Karpas-422 (cell line): ENCODE data around the gene RCOR1. TPM values are rescaled to one million over a fixed set of nuclear protein-coding genes. Genes with fewer than 3 reads are reported as not detected.
A peak's percentile ranks its signal among the peaks of the same experiment; 100 is the strongest.

Experiments
- DNase-seq: peaks from one replicate; pipeline ENCODE4 v3.0.0-alpha.2; 2015
- H2AFZ ChIP-seq: fragments of 200-600 bp; sonication (generic); 2 replicates; pipeline ENCODE4 v1.6.1; 2014; ENCODE audit warnings: antibody characterized with exemption, low read length, mixed read lengths
- H3K27ac ChIP-seq: fragments of 200-600 bp; sonication (generic); 2 replicates; pipeline ENCODE4 v1.5.1; 2014; ENCODE audit warnings: mild to moderate bottlenecking, low read length, moderate library complexity
- H3K27me3 ChIP-seq: fragments of 200-600 bp; sonication (generic); 2 replicates; pipeline ENCODE4 v1.6.1; 2014; ENCODE audit warnings: low read length, mixed read lengths
- H3K36me3 ChIP-seq: fragments of 200-600 bp; sonication (generic); 2 replicates; pipeline ENCODE4 v1.6.1; 2014; ENCODE audit warnings: low read length, mixed read lengths; ENCODE audit not compliant: insufficient read depth
- H3K4me1 ChIP-seq: fragments of 200-600 bp; sonication (generic); 2 replicates; pipeline ENCODE4 v1.6.1; 2014; ENCODE audit warnings: mild to moderate bottlenecking, low read length, mixed read lengths
- H3K4me2 ChIP-seq: fragments of 200-600 bp; sonication (generic); 2 replicates; pipeline ENCODE4 v1.6.1; 2014; ENCODE audit warnings: low read length, low read depth, mild to moderate bottlenecking; ENCODE audit not compliant: poor library complexity, severe bottlenecking
- H3K4me3 ChIP-seq: fragments of 200-600 bp; sonication (generic); 2 replicates; pipeline ENCODE4 v1.5.1; 2014; ENCODE audit warnings: mild to moderate bottlenecking, antibody characterized with exemption, low read length, mixed read lengths
- H3K79me2 ChIP-seq: fragments of 200-600 bp; sonication (generic); 2 replicates; pipeline ENCODE4 v1.6.1; 2014; ENCODE audit warnings: mild to moderate bottlenecking, low read length, mixed read lengths
- H3K9ac ChIP-seq: fragments of 200-600 bp; sonication (generic); 2 replicates; pipeline ENCODE4 v1.6.0; 2014; ENCODE audit warnings: low read length
- H3K9me2 ChIP-seq: fragments of 200-600 bp; sonication (generic), shearing (Covaris generic); replicated peaks from 2 replicates; pipeline ENCODE4 v1.6.0; 2014; ENCODE audit warnings: mild to moderate bottlenecking, low read length, moderate library complexity; ENCODE audit not compliant: insufficient read depth
- H3K9me3 ChIP-seq: fragments of 300-700, 200-600 bp; sonication (generic); 2 replicates; pipeline ENCODE4 v1.6.1; 2014; ENCODE audit warnings: low read length, mixed read lengths
- H4K20me1 ChIP-seq: fragments of 200-600 bp; sonication (generic); 2 replicates; pipeline ENCODE4 v1.6.1; 2014; ENCODE audit warnings: mild to moderate bottlenecking, antibody characterized with exemption, low read length, low read depth; ENCODE audit not compliant: insufficient read depth
- total RNA-seq: library from RNA; depleted of rRNA; stranded (reverse); fragments of >200 nt; shearing (Covaris generic); gene quantifications from 2 replicates; pipeline ENCODE4 v1.2.3, GENCODE V29; 2014; ENCODE audit warnings: low replicate concordance

Gene RCOR1
- total RNA-seq, 1 experiment from 2014 or later: 46.9 TPM

DNA sequence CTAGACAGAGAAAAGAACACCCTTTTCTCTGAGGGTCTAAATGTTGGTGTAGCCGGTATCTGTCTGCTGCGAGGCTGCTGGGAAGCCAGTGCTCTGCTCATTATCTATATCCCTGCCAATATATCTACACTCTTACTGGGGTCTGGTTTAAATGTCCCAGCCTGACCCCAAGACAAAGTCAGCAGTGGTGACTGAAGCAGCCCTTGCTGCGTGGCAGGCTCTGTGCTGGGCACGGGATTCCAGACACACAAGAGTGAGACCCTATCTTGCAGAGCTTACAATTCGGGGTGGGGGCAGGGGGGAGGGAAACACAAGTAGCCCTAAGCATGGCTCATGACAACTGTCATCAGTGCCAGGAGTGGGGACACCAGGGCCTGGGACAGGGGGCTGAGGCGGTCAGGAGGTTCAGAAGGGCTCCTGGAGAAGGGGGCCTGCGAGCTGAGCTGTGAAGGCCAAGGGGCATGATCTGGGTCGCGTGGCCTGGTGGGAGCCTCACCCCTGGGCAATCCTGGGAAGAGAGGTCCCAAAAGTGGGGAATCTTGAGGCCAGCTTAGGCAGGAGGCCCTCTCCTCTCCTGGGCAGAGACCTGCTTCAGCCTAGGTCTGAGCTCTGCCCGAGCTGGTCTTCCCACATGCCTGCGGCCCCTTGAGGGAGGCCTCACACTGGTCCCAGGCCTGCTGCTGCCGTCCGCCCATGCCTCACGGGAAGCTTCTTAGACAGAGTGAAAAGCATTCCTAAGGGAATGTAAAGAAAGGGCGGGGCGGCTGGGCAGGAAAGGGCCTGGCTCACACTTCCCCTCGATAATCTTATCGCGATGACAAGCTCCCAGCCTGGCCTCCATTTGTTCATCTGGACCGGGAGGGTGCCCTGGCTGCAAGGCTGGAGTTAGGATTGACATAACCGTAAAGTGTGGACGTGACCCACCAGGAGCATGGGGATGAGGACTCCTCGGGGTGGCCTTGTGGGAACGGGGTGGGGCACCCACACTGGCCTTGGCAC is 7.3 kb upstream of the RCOR1 start:
- Histone ChIP-seq H3K79me2 (no peaks in the 10 kb centered on the region), H2AFZ (no peak overlapping the region), H3K4me3 (no peak overlapping the region), H3K4me2 (no peak overlapping the region), H4K20me1 (no peaks in the 10 kb centered on the region), H3K27me3 (0 out of 2 replicates have a peak, but pooled peaks cover under 1% of the 10 kb centered on the region), H3K36me3 (no peaks in the 10 kb centered on the region), H3K9me3 (no peaks in the 10 kb centered on the region), H3K4me1 (peaks cover 5% of the 10 kb centered on the region), H3K9ac (no peak overlapping the region), H3K9me2 (no peaks in the 10 kb centered on the region), H3K27ac (no peak overlapping the region)
- DNase-seq: no peak

DNA sequence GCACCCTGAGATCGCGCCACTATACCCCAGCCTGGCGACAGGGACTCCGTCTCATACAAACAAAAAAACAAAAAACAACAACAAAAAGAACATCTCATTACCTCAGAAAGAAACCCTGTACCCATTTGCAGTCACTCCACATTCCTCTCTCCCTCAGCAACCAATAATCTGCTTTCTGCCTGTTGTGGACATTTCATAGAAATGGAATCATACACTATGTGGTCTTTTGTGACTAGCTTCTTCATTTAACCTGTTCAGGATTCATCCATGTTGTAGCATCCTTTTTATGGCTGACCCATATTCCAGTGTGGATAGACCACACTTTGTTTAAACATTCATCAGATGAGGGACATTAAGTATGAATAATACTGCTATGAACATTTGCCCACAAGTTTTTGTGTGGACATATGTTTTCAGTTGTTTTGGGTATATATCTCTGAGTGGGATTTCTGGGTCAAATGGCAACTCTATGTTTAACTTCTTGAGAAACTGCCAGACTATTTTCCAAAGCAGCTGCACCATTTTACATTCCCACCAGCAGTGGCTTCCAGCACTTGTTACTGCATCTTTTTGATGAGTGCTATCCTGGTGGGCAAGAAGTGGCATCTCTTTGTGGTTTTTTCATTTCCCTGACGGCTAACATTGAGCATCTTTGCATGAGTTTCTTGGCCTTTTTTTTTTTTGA is 5.9 kb upstream of the RCOR1 start:
- no peaks in the 10 kb centered on the region for H3K27me3 ChIP-seq
- no peak overlapping the region for H3K4me2 ChIP-seq
- H3K27ac ChIP-seq: no peak overlapping the region
- H3K4me3 ChIP-seq: no peak overlapping the region
- peaks cover 9% of the 10 kb centered on the region for H3K4me1 ChIP-seq
- no peaks in the 10 kb centered on the region for H4K20me1 ChIP-seq
- no peaks in the 10 kb centered on the region for H3K79me2 ChIP-seq
- DNase-seq: no peak
- H3K36me3 ChIP-seq: no peaks in the 10 kb centered on the region
- no peaks in the 10 kb centered on the region for H3K9me2 ChIP-seq
- H3K9ac ChIP-seq: no peak overlapping the region
- H2AFZ ChIP-seq: no peak overlapping the region
- no peaks in the 10 kb centered on the region for H3K9me3 ChIP-seq

DNA sequence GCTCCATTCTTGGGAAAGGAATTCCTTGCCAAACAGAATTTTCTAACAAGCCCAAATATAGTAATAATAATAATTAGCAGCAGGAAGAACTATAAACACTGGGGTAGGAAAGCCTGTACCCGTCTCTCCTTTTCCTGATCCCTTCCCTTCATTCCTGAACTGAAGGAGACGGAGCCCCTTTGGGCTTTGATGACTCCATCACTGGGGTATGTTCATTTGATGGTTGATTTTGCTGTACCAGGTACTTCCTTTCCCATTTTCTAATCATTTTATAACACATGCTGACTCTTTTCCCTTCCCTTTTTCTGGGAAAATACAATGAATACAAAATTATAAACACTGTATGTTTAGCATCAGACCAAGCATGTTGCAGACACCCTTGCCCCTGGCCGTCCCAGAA is 3.6 kb upstream of the RCOR1 start:
- H3K4me1 ChIP-seq: peaks cover 9% of the 10 kb centered on the region
- DNase-seq: no peak
- no peak overlapping the region for H3K4me3 ChIP-seq
- no peak overlapping the region for H2AFZ ChIP-seq
- peaks cover 6% of the 10 kb centered on the region; the same call in 1 of the 2 replicates for H4K20me1 ChIP-seq
- no peaks in the 10 kb centered on the region for H3K27me3 ChIP-seq
- H3K27ac ChIP-seq: no peak overlapping the region
- no peak overlapping the region for H3K4me2 ChIP-seq
- H3K9ac ChIP-seq: no peak overlapping the region
- no peaks in the 10 kb centered on the region for H3K9me2 ChIP-seq
- no peaks in the 10 kb centered on the region for H3K36me3 ChIP-seq
- peaks cover 10% of the 10 kb centered on the region for H3K79me2 ChIP-seq
- H3K9me3 ChIP-seq: no peaks in the 10 kb centered on the region

DNA sequence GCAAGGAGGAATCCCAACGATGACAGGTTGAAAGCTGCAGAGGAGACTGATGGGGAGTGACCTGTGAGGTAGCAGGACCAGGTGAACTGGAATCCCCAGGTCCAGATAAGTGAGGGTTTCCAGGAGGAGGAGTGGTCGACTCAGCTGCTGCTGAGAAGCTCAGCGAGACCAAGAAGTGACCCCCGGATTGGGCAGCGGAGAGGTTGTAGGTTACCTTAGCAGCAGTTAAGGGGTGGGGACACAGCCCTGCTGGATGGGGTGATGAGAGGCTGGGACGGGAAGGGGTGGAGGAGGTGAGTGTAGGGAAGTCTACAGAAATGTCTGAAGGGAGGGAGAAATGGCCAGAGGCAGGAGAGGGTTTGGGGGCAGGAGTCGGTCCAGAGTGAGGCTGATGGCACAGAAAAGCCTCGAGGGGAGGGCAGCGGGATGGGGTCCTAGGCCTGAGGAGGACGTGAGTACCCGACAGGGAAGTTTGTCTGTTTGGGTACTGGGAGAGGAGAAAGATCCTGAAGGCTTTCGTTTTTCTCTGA is 2.6 kb upstream of the RCOR1 start:
- Histone ChIP-seq H4K20me1 (peaks cover 12% of the 10 kb centered on the region; the same call in 1 of the 2 replicates), H3K4me1 (peaks cover 18% of the 10 kb centered on the region), H3K4me2 (no peak overlapping the region), H3K4me3 (no peak overlapping the region), H3K79me2 (peaks cover 20% of the 10 kb centered on the region), H2AFZ (no peak overlapping the region), H3K36me3 (peaks cover under 1% of the 10 kb centered on the region; the same call in 1 of the 2 replicates), H3K9me2 (no peaks in the 10 kb centered on the region), H3K9me3 (no peaks in the 10 kb centered on the region), H3K27me3 (no peaks in the 10 kb centered on the region), H3K27ac (no peak overlapping the region), H3K9ac (no peak overlapping the region)
- DNase-seq: no peak

DNA sequence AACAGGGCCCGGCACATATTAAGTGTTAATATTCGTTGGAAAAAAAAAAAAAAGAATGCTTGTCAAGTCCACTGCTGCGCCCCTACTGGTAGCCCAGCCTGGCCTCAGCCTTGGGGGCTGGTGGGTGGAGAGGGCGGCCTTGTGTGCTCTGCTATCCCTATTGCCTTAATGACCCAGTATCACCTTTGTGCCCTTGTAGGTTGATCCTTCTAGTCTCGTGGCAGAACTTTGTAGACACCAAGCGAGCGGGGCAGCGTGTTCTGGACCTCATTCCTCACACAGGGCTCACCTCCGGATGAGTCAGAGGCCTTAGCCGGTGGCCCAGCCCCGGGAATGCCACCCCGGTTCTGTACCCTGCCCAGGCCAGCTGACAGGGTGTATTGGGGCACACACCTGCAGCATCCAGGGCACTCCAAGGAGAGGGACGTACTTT is 1.8 kb upstream of the RCOR1 start:
- Histone ChIP-seq H4K20me1 (peaks cover 17% of the 10 kb centered on the region; the same call in 1 of the 2 replicates), H3K27ac (peak overlapping the region; percentile 94; the same call in 1 of the 2 replicates), H3K9ac (peak overlapping the region; percentile 97), H3K9me2 (no peaks in the 10 kb centered on the region), H3K27me3 (no peaks in the 10 kb centered on the region), H3K4me1 (peaks cover 24% of the 10 kb centered on the region), H3K4me3 (peak overlapping the region; percentile 83), H3K9me3 (no peaks in the 10 kb centered on the region), H3K4me2 (peak overlapping the region; percentile 95), H3K36me3 (peaks cover 5% of the 10 kb centered on the region; the same call in 1 of the 2 replicates), H3K79me2 (peaks cover 28% of the 10 kb centered on the region), H2AFZ (no peak overlapping the region)
- DNase-seq: peak; percentile 84

DNA sequence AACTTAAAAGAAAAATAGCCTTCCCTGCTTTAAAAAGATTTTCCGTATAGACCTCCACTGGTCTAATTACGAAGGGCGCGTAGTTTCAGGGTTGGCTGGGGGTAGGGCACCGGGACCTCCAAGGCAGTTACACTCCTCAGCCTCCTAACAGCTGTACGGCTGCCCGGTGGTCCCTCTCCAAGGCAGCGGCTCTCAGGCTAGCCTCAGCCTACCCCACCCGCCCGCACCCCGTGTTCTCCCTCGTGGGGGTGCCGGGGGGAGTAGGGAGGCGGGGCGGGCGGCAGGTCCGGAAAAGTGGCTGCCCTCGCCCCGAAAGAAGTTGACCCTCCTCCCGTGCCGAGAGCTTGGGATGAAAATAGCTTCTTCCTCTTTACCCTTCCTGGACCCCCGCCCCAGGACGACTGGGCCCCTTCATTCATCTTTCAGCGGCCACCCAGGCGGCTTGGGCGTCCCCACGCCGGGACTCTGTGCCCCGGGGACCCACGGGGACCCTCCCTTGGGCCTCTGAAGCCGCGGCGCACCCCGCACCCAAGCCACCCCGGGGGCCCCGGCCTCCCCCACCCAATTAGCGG is 991 bp upstream of the RCOR1 start:
- H3K4me2 ChIP-seq: peak overlapping the region; percentile 95
- peaks cover 5% of the 10 kb centered on the region; the same call in 1 of the 2 replicates for H3K36me3 ChIP-seq
- H4K20me1 ChIP-seq: peaks cover 17% of the 10 kb centered on the region; the same call in 1 of the 2 replicates
- peak overlapping the region; percentile 83 for H3K4me3 ChIP-seq
- peaks cover 36% of the 10 kb centered on the region for H3K79me2 ChIP-seq
- H3K9me2 ChIP-seq: no peaks in the 10 kb centered on the region
- H3K27ac ChIP-seq: peak overlapping the region; percentile 94
- H3K4me1 ChIP-seq: peaks cover 24% of the 10 kb centered on the region
- H3K27me3 ChIP-seq: no peaks in the 10 kb centered on the region
- DNase-seq: peak; percentile 81
- no peaks in the 10 kb centered on the region for H3K9me3 ChIP-seq
- peak overlapping the region; percentile 97 for H3K9ac ChIP-seq
- 0 out of 2 replicates have a peak overlapping the region, but pooled peaks have one; percentile 53 for H2AFZ ChIP-seq

DNA sequence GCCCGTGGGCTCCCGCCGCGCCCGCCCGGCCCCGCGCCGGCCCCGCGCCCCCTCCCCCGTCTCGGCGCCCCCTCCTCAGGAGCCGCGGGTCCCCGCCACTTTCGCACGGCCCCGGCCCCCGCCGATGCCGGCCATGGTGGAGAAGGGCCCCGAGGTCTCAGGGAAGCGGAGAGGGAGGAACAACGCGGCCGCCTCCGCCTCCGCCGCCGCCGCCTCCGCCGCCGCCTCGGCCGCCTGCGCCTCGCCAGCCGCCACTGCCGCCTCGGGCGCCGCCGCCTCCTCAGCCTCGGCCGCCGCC is 263 bp downstream of the RCOR1 start:
- Histone ChIP-seq H4K20me1 (peaks cover 17% of the 10 kb centered on the region; the same call in 1 of the 2 replicates), H3K27ac (peak overlapping the region; percentile 65), H2AFZ (no peak overlapping the region), H3K9me2 (no peaks in the 10 kb centered on the region), H3K36me3 (peaks cover 5% of the 10 kb centered on the region; the same call in 1 of the 2 replicates), H3K9me3 (no peaks in the 10 kb centered on the region), H3K4me2 (peak overlapping the region; percentile 71), H3K4me3 (peak overlapping the region; percentile 82), H3K4me1 (peaks cover 24% of the 10 kb centered on the region), H3K9ac (peak overlapping the region; percentile 82), H3K27me3 (no peaks in the 10 kb centered on the region), H3K79me2 (peaks cover 49% of the 10 kb centered on the region)
- DNase-seq: no peak
